OCI-LY3 (cell line): Measurements from ENCODE around the gene TRMT6.
A peak's percentile ranks its signal among the peaks of the same experiment; 100 is the strongest.

ENCODE experiments used
- H2AFZ ChIP-seq: fragments of 200-600, 300-600 bp; shearing (Covaris generic); 2 replicates; pipeline ENCODE4 v1.6.0; 2014; ENCODE audit warnings: antibody characterized with exemption, low read depth, low read length
- H3K27ac ChIP-seq: fragments of 200-600, 300-600 bp; sonication (generic); 2 replicates; pipeline ENCODE4 v1.5.1; 2014; ENCODE audit warnings: mild to moderate bottlenecking, low read length, moderate library complexity, mixed read lengths
- H3K27me3 ChIP-seq: fragments of 200-600, 300-600 bp; sonication (generic); 2 replicates; pipeline ENCODE4 v1.6.1; 2014; ENCODE audit warnings: low read depth, low read length, mixed read lengths
- H3K36me3 ChIP-seq: fragments of 200-600, 300-600 bp; sonication (generic); replicated peaks from 2 replicates; pipeline ENCODE3; 2014; ENCODE audit warnings: low read depth, low read length, mixed read lengths
- H3K4me1 ChIP-seq: fragments of 300-600, 200-600 bp; sonication (generic); 2 replicates; pipeline ENCODE4 v1.6.1; 2014; ENCODE audit warnings: low read length, mixed read lengths
- H3K4me2 ChIP-seq: fragments of 200-600, 300-600 bp; sonication (generic); 2 replicates; pipeline ENCODE4 v1.6.1; 2014; ENCODE audit warnings: low read length, mixed read lengths
- H3K4me3 ChIP-seq: fragments of 300-600, 200-600 bp; sonication (generic); 2 replicates; pipeline ENCODE4 v1.5.1; 2014; ENCODE audit warnings: antibody characterized with exemption, mild to moderate bottlenecking, low read length, moderate library complexity
- H3K79me2 ChIP-seq: fragments of 300-600, 200-600 bp; shearing (Covaris generic); 2 replicates; pipeline ENCODE4 v1.6.1; 2014; ENCODE audit warnings: mild to moderate bottlenecking, low read length, mixed read lengths
- H3K9ac ChIP-seq: fragments of 300-600, 200-600 bp; shearing (Covaris generic); 2 replicates; pipeline ENCODE4 v1.6.0; 2014; ENCODE audit warnings: mild to moderate bottlenecking, low read length, moderate library complexity
- H3K9me3 ChIP-seq: fragments of 200-600, 300-600 bp; shearing (Covaris generic); 2 replicates; pipeline ENCODE4 v1.6.1; 2014; ENCODE audit warnings: low read length, mixed read lengths; ENCODE audit not compliant: insufficient read depth
- H4K20me1 ChIP-seq: fragments of 200-600, 300-600 bp; sonication (generic); 2 replicates; pipeline ENCODE4 v1.6.1; 2016; ENCODE audit warnings: low read length, mixed read lengths; ENCODE audit not compliant: insufficient read depth
- CTCF ChIP-seq: fragments of 200-600, 300-600 bp; sonication (generic); IDR thresholded peaks from 2 replicates; pipeline ENCODE4 v1.5.1; 2014; ENCODE audit warnings: antibody characterized with exemption, low read length, low read depth
- EZH2phosphoT487 ChIP-seq: fragments of 200-600 bp; shearing (Covaris generic); IDR thresholded peaks from 2 replicates; pipeline ENCODE4 v1.6.1; 2018; ENCODE audit warnings: antibody characterized with exemption, mixed run types, low read depth

TRMT6 gene

GRCh38 chr20:5967469-5967868, 17.1 kb upstream of the TRMT6 start:
- Histone ChIP-seq H3K9ac (no peak overlapping the region), H3K4me1 (no peaks in the 10 kb centered on the region), H3K27ac (no peak overlapping the region), H3K36me3 (peaks cover 57% of the 10 kb centered on the region), H3K9me3 (no peaks in the 10 kb centered on the region), H3K4me3 (no peak overlapping the region), H3K27me3 (no peaks in the 10 kb centered on the region), H3K4me2 (no peak overlapping the region), H2AFZ (no peak overlapping the region), H4K20me1 (0 out of 2 replicates have a peak, but pooled peaks cover 3% of the 10 kb centered on the region), H3K79me2 (no peaks in the 10 kb centered on the region)
- no peak for TF ChIP-seq EZH2phosphoT487
- no peak for TF ChIP-seq CTCF

GRCh38 chr20:5949943-5950270, 426 bp downstream of the TRMT6 start:
- no peaks in the 10 kb centered on the region for H4K20me1 ChIP-seq
- H3K79me2 ChIP-seq = peaks cover 63% of the 10 kb centered on the region
- H3K27me3 ChIP-seq = no peaks in the 10 kb centered on the region
- H3K9me3 ChIP-seq = no peaks in the 10 kb centered on the region
- peak overlapping the region; percentile 96 for H3K4me2 ChIP-seq
- peak overlapping the region; percentile 15; the same call in 1 of the 2 replicates for H2AFZ ChIP-seq
- H3K36me3 ChIP-seq = peaks cover 53% of the 10 kb centered on the region
- peak overlapping the region; percentile 99 for H3K4me3 ChIP-seq
- H3K9ac ChIP-seq = peak overlapping the region; percentile 90
- H3K4me1 ChIP-seq = peaks cover 19% of the 10 kb centered on the region
- peak overlapping the region; percentile 16; the same call in 1 of the 2 replicates for H3K27ac ChIP-seq
- no peak for TF ChIP-seq CTCF
- no peak for TF ChIP-seq EZH2phosphoT487

GRCh38 chr20:5947276-5947675, 3.1 kb downstream of the TRMT6 start:
- H3K9me3 ChIP-seq = no peaks in the 10 kb centered on the region
- no peak overlapping the region for H3K27ac ChIP-seq
- H3K27me3 ChIP-seq = no peaks in the 10 kb centered on the region
- no peak overlapping the region for H3K4me3 ChIP-seq
- H3K36me3 ChIP-seq = peaks cover 52% of the 10 kb centered on the region
- no peak for TF ChIP-seq EZH2phosphoT487
- TF ChIP-seq CTCF = no peak
- H3K9ac ChIP-seq = no peak overlapping the region
- no peak overlapping the region for H2AFZ ChIP-seq
- H3K4me1 ChIP-seq = peaks cover 19% of the 10 kb centered on the region
- H4K20me1 ChIP-seq = no peaks in the 10 kb centered on the region
- no peak overlapping the region for H3K4me2 ChIP-seq
- peaks cover 54% of the 10 kb centered on the region for H3K79me2 ChIP-seq

GRCh38 chr20:5945963-5946362, 4.4 kb downstream of the TRMT6 start:
- H3K9ac ChIP-seq = no peak overlapping the region

More at GRCh38 chr20:5945963-5946362, 4.4 kb downstream of the TRMT6 start:
- H3K4me2 ChIP-seq = no peak overlapping the region
- H3K27me3 ChIP-seq = no peaks in the 10 kb centered on the region
- TF ChIP-seq EZH2phosphoT487 = no peak
- TF ChIP-seq CTCF = no peak
- peaks cover 59% of the 10 kb centered on the region for H3K36me3 ChIP-seq
- no peak overlapping the region for H3K27ac ChIP-seq
- H3K79me2 ChIP-seq = peaks cover 41% of the 10 kb centered on the region
- no peaks in the 10 kb centered on the region for H4K20me1 ChIP-seq
- H3K4me1 ChIP-seq = peaks cover 10% of the 10 kb centered on the region
- no peak overlapping the region for H3K4me3 ChIP-seq
- no peaks in the 10 kb centered on the region for H3K9me3 ChIP-seq
- no peak overlapping the region for H2AFZ ChIP-seq
